ENCODE measurements around the gene KASH5.

DNA sequence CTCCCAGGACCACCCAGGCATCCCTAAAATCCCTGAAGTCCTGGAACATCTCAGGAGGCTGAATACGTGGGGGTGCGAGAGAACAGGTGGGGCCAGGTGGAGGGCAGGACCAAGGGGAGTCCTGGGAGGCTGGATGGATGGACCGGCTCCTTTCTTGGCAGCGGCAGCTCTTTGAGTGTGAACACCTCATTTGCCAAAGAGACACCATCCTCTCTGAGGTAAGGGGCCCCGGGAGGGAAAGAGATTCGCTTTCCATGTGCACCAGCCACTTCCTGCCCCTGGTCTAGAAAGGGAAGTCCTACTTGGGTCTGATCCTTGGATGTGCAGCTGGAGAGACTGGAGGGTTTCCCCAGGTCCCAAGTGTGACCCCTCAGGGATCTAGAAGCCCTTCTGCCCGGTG lies 19.0 kb downstream of the KASH5 start:
- TF ChIP-seq BHLHE40 (IDR thresholded peaks at IDR 0.05; ENCODE audit: low read depth, low read length): no peak
- no peak for TF ChIP-seq POLR2A (IDR thresholded peaks at IDR 0.05; ENCODE audit: low read depth, low read length)
- TF ChIP-seq CTCF (conservative IDR thresholded peaks at IDR 0.05; ENCODE audit: low read depth, low read length): no peak
- TF ChIP-seq RCOR1 (IDR thresholded peaks at IDR 0.05; ENCODE audit: insufficient replicate concordance, low read length): no peak
- no peak for TF ChIP-seq CEBPB (IDR thresholded peaks at IDR 0.05; ENCODE audit: low read depth, low read length)
- TF ChIP-seq, protein P1, sequence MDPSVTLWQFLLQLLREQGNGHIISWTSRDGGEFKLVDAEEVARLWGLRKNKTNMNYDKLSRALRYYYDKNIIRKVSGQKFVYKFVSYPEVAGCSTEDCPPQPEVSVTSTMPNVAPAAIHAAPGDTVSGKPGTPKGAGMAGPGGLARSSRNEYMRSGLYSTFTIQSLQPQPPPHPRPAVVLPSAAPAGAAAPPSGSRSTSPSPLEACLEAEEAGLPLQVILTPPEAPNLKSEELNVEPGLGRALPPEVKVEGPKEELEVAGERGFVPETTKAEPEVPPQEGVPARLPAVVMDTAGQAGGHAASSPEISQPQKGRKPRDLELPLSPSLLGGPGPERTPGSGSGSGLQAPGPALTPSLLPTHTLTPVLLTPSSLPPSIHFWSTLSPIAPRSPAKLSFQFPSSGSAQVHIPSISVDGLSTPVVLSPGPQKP (IDR thresholded peaks at IDR 0.05; ENCODE audit: borderline replicate concordance, low read depth, low read length): no peak
- no peak for TF ChIP-seq MAZ (IDR thresholded peaks at IDR 0.05; ENCODE audit: borderline replicate concordance, low read depth, low read length)
- no peak for TF ChIP-seq MXI1 (IDR thresholded peaks at IDR 0.05; ENCODE audit: borderline replicate concordance, low read depth, low read length)
- TF ChIP-seq CHD1 (IDR thresholded peaks at IDR 0.05; ENCODE audit: low read depth, low read length): no peak
- TF ChIP-seq NFE2L2 (IDR thresholded peaks at IDR 0.05; ENCODE audit: low read depth, low read length): no peak

All from IMR-90 (cell line).